ENCODE data around the gene DPM3.

DPM3 gene

DNA sequence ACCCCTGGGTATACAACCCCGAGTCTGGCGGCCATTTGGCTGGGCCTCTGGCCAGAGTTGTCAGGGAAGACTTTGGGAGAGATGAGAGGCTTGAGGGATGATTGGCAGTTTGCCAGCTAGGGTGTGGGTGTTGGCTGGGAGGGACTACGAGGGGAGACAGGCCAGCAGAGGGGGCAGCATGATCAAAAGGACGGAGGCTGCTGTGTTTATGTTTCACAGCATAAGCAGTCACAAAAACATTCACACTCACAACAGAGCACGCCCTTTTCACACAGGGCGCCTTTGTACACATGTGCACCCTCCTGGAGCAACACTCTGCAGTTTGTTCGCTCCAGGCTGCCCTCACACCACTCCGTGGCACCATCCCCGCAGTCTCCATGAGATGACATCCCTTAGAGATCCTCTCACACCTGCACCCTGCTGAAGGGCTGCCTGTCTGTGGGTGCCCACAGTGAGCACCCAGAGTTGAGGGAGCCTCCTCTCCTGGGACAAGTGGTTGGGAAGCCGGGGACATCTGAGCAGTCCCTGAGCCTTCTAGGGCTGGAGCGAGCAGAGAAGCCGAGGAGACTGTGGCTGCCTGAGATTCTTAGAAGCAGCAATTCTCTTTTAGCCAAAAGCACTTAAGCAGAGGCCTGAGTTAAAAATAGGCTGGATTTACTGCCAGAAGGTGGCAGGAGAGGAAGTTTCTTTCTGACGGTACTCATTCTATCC is 46.3 kb downstream of the DPM3 start:
- H3K27ac ChIP-seq (ENCODE audit: insufficient read depth, low read length, poor library complexity, severe bottlenecking) = no peak overlapping the region
- no peak for DNase-seq

DNA sequence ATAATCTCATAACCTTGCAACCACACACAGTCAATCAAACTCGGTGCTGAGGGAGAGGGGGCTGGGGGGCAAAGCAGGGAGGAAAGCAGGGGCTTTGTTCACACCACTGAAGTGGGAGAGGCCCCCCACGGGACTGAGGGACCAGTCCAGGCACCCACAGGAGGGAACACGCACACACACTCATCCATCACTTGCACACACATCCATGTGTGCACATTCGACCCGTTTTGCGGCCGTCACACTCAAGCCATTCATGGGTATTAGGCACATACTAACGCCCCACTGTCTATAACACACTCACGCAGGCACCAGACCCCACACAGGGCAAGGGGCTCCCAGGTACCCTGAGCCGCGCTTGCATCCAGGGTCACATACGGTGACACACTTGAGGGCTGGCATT is 47.7 kb downstream of the DPM3 start:
- no peak overlapping the region for H3K4me3 ChIP-seq (ENCODE audit: insufficient read depth, low read depth, low read length, poor library complexity, severe bottlenecking)
- no peaks in the 10 kb centered on the region for H3K27me3 ChIP-seq (replicated peaks; ENCODE audit: control insufficient read depth, insufficient read depth, low read length, poor library complexity, severe bottlenecking)
- H3K36me3 ChIP-seq (ENCODE audit: control insufficient read depth, insufficient read depth, low read length) = no peaks in the 10 kb centered on the region
- H3K4me1 ChIP-seq (ENCODE audit: control insufficient read depth, insufficient read depth, low read length, poor library complexity, severe bottlenecking) = peaks cover 4% of the 10 kb centered on the region
- H3K9me3 ChIP-seq (ENCODE audit: control insufficient read depth, low read length) = no peaks in the 10 kb centered on the region
- no peak overlapping the region for H3K27ac ChIP-seq (ENCODE audit: insufficient read depth, low read length, poor library complexity, severe bottlenecking)
- no peak for DNase-seq

More for the DNA sequence above, 46.3 kb downstream of the DPM3 start:
- no peak overlapping the region for H3K4me3 ChIP-seq (ENCODE audit: insufficient read depth, low read depth, low read length, poor library complexity, severe bottlenecking)
- H3K4me1 ChIP-seq (ENCODE audit: control insufficient read depth, insufficient read depth, low read length, poor library complexity, severe bottlenecking) = peaks cover 4% of the 10 kb centered on the region
- no peaks in the 10 kb centered on the region for H3K27me3 ChIP-seq (replicated peaks; ENCODE audit: control insufficient read depth, insufficient read depth, low read length, poor library complexity, severe bottlenecking)
- H3K9me3 ChIP-seq (ENCODE audit: control insufficient read depth, low read length) = no peaks in the 10 kb centered on the region
- no peaks in the 10 kb centered on the region for H3K36me3 ChIP-seq (ENCODE audit: control insufficient read depth, insufficient read depth, low read length)

DNA sequence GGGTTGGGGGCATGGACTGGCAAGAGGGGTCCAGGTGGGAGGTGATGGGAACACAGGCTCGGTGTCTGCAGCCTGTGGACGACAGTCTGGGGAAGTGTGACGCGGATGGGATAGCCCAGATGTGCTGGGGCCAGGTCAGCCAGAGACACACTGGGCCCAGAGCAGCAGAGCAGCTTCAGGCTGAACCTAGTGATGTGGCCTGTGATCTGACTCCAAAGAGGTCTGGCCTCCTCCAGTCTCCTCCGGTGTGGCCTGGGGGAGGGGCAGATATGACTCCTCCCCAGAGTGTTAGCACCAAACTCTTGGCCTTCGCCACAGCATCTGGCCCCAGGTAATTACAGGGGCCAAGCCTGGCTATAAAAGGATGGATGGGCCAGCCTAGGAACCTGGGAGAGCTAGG is 48.2 kb downstream of the DPM3 start:
- Histone ChIP-seq H3K27ac (ENCODE audit: insufficient read depth, low read length, poor library complexity, severe bottlenecking) (no peak overlapping the region), H3K4me1 (ENCODE audit: control insufficient read depth, insufficient read depth, low read length, poor library complexity, severe bottlenecking) (peaks cover 4% of the 10 kb centered on the region), H3K36me3 (ENCODE audit: control insufficient read depth, insufficient read depth, low read length) (no peaks in the 10 kb centered on the region), H3K9me3 (ENCODE audit: control insufficient read depth, low read length) (no peaks in the 10 kb centered on the region), H3K4me3 (ENCODE audit: insufficient read depth, low read depth, low read length, poor library complexity, severe bottlenecking) (no peak overlapping the region), H3K27me3 (replicated peaks; ENCODE audit: control insufficient read depth, insufficient read depth, low read length, poor library complexity, severe bottlenecking) (no peaks in the 10 kb centered on the region)
- DNase-seq = no peak

DNA sequence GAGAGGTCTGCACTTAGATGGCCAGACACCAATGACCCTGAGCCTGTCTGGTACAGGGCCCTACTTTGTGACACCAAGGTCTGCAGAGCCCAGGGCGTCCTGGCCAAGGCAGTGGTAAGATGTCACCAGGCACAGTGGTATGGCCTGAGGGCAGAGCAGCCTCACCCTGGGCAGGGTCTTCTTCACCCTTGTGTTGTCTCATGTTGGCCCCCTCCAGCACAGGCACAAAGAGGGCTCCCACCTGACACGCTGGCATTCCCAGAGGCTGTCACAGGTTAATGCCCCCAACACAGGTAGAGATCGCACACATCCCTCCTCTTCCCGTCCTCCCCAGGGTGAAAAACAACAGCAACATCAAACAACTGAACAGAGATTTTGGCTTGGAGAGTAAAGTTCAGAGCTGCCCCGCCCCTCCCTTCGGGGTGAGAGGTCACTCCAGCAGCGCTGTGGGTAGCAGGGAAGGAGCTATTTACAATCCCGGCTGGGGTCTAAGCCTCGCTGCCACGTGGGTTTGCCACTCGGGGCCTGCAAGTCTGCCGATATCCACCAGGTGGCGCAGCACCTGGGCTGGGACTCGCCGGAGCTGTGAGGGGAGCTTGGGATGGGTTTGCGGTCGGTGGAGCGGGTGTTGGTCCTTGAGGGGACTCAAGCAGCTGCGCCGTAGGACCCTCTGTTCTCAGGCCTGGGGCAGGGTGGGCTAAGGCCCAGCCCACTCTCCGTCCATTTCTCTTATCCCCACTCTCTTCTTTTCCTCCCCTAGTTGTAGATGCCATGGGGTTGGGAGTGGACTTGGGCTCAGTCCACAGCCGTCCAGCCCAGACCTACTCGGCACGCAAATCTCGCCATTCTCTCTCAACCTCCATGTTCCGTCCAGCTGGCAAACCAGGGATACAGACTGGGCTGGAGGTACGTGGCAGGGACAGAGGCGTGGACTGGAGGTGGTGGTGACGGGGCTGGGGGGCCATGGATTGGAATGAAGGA is 49.0 kb downstream of the DPM3 start:
- no peaks in the 10 kb centered on the region for H3K27me3 ChIP-seq (replicated peaks; ENCODE audit: control insufficient read depth, insufficient read depth, low read length, poor library complexity, severe bottlenecking)
- DNase-seq = peak; percentile 52 to 73 (median 69)
- no peak overlapping the region for H3K4me3 ChIP-seq (ENCODE audit: insufficient read depth, low read depth, low read length, poor library complexity, severe bottlenecking)
- H3K27ac ChIP-seq (ENCODE audit: insufficient read depth, low read length, poor library complexity, severe bottlenecking) = no peak overlapping the region
- no peaks in the 10 kb centered on the region for H3K36me3 ChIP-seq (ENCODE audit: control insufficient read depth, insufficient read depth, low read length)
- peaks cover 5% of the 10 kb centered on the region for H3K4me1 ChIP-seq (ENCODE audit: control insufficient read depth, insufficient read depth, low read length, poor library complexity, severe bottlenecking)
- H3K9me3 ChIP-seq (ENCODE audit: control insufficient read depth, low read length) = no peaks in the 10 kb centered on the region
